Colonic mucosa (tissue), 4 donors: Measurements from ENCODE around the gene TRPC3. TPM values are rescaled to one million over a fixed set of nuclear protein-coding genes. Genes with fewer than 3 reads are reported as not detected.
A peak's percentile ranks its signal among the peaks of the same experiment; 100 is the strongest.
"Not testable (repeated sequence)": the region's sequence is repeated elsewhere in the genome, so short reads cannot be mapped to it uniquely, and the experiment has no call there.

Source experiments
- DNase-seq: peaks from one replicate; pipeline ENCODE4 v3.0.0-alpha.2; 2020
- H3K27ac ChIP-seq: fragments of 200-600 bp; one replicate; pipeline ENCODE4 v1.8.0; 2021
- H3K27me3 ChIP-seq: fragments of 200-600 bp; one replicate; pipeline ENCODE4 v1.8.0; 2021
- H3K36me3 ChIP-seq: fragments of 200-600 bp; one replicate; pipeline ENCODE4 v1.8.0; 2021
- H3K4me1 ChIP-seq: fragments of 200-600 bp; one replicate; pipeline ENCODE4 v1.8.0; 2021; ENCODE audit warnings: mild to moderate bottlenecking
- H3K4me3 ChIP-seq: fragments of 200-600 bp; one replicate; pipeline ENCODE4 v1.8.0; 2021
- H3K9ac ChIP-seq, 2 donors: one replicate each; pipeline ENCODE4 v1.7.0; 2013; ENCODE audit warnings: control low read depth in 2 of 2, low read depth in 2 of 2, low read length in 2 of 2
- H3K9me3 ChIP-seq: fragments of 200-600 bp; one replicate; pipeline ENCODE4 v1.8.0; 2021
- CTCF ChIP-seq: fragments of 200-600 bp; IDR thresholded peaks from one replicate; pipeline ENCODE4 v1.8.0; 2022; ENCODE audit warnings: antibody characterized with exemption, mild to moderate bottlenecking
- intact Hi-C: fragments of 100-400 bp; cut with DNase I; formaldehyde crosslinking; loops from one replicate; pipeline ENCODE4 v1.14.1; 2022
- total RNA-seq, 2 donors: library from RNA; stranded (reverse); fragmentation: NEBNext Ultra II Directional in 1 of 2; extraction: Animal tissue kit (Norgen Biotek cat#: 25700) in 1 of 2; gene quantifications; one replicate each; pipeline ENCODE4 v1.2.1, GENCODE V29; 2021
- donor health status: healthy.
- donor health status: DM: no; HTN: no; CAD: no.
- donor health status: DM: no; HTN: no; CAD: no.

The TRPC3 gene
- total RNA-seq, 2 donors from 2014 or later: 0.15 TPM; not detected in 1

- no peak for DNase-seq
- H3K27ac ChIP-seq: no peak overlapping the region
- H3K27me3 ChIP-seq: no peaks in the 10 kb centered on the region
- H3K4me1 ChIP-seq: no peaks in the 10 kb centered on the region
- H3K4me3 ChIP-seq: no peak overlapping the region
- intact Hi-C loops: no loop called here
- no peaks in the 10 kb centered on the region for H3K36me3 ChIP-seq
- no peak for TF ChIP-seq CTCF
- H3K9me3 ChIP-seq: no peaks in the 10 kb centered on the region
- H3K9ac ChIP-seq: no peak overlapping the region
Measured at GRCh38 chr4:121927948-121928347, 23.9 kb downstream of the TRPC3 start.

- H3K27ac ChIP-seq, H3K27me3 ChIP-seq, H3K9me3 ChIP-seq, H3K36me3 ChIP-seq, DNase-seq, H3K9ac ChIP-seq, intact Hi-C loops, H3K4me3 ChIP-seq, H3K4me1 ChIP-seq: not testable (repeated sequence)
Measured at GRCh38 chr4:121926490-121926889, 25.4 kb downstream of the TRPC3 start.

- intact Hi-C loops: no loop called here
- H3K27me3 ChIP-seq: no peaks in the 10 kb centered on the region
- TF ChIP-seq CTCF: no peak
- no peaks in the 10 kb centered on the region for H3K9me3 ChIP-seq
- DNase-seq: no peak
- no peak overlapping the region for H3K9ac ChIP-seq
- no peaks in the 10 kb centered on the region for H3K4me1 ChIP-seq
- no peaks in the 10 kb centered on the region for H3K36me3 ChIP-seq
- H3K4me3 ChIP-seq: no peak overlapping the region
- no peak overlapping the region for H3K27ac ChIP-seq
Measured at GRCh38 chr4:121923306-121923705, 28.6 kb downstream of the TRPC3 start.

GRCh38 chr4:121913667-121914066, 38.2 kb downstream of the TRPC3 start:
- Histone ChIP-seq H3K9me3 (no peaks in the 10 kb centered on the region), H3K4me1 (no peaks in the 10 kb centered on the region), H3K27me3 (no peaks in the 10 kb centered on the region), H3K36me3 (no peaks in the 10 kb centered on the region), H3K9ac (no peak overlapping the region), H3K27ac (no peak overlapping the region), H3K4me3 (no peak overlapping the region)
- no peak for TF ChIP-seq CTCF
- intact Hi-C loops: no loop called here
- no peak for DNase-seq

GRCh38 chr4:121908346-121908745, 43.5 kb downstream of the TRPC3 start:
- DNase-seq: no peak
- intact Hi-C loops: loop anchor here (10.0 kb wide), 1 partner anchor 676 kb away; no protein-coding TSS in a partner anchor
- Histone ChIP-seq H3K27me3 (no peaks in the 10 kb centered on the region), H3K27ac (no peak overlapping the region), H3K4me1 (no peaks in the 10 kb centered on the region), H3K4me3 (no peak overlapping the region), H3K9me3 (no peaks in the 10 kb centered on the region), H3K9ac (no peak overlapping the region), H3K36me3 (no peaks in the 10 kb centered on the region)
- TF ChIP-seq CTCF: no peak

- H3K36me3 ChIP-seq: no peaks in the 10 kb centered on the region
- DNase-seq: peak; percentile 44
- intact Hi-C loops: loop anchor here (5.0 to 10.0 kb wide), 2 partner anchors 97 to 684 kb away; no protein-coding TSS in a partner anchor
Measured at GRCh38 chr4:121900132-121900983, 51.5 kb downstream of the TRPC3 start.

More at GRCh38 chr4:121900132-121900983, 51.5 kb downstream of the TRPC3 start:
- Histone ChIP-seq H3K9me3 (no peaks in the 10 kb centered on the region), H3K27ac (no peak overlapping the region), H3K4me3 (no peak overlapping the region), H3K9ac (no peak overlapping the region), H3K27me3 (no peaks in the 10 kb centered on the region), H3K4me1 (no peaks in the 10 kb centered on the region)
- peak; percentile 59 for TF ChIP-seq CTCF
